Measurements from ENCODE around the gene FOXK2.

GRCh38 chr17:82559566-82560251 lies 40.2 kb downstream of the FOXK2 start:
- no peak for TF ChIP-seq CTCF (IDR thresholded peaks at IDR 0.05)
- TF ChIP-seq ZFX (IDR thresholded peaks at IDR 0.05; ENCODE audit: borderline replicate concordance), result no peak
